PFSK-1 (cell line): ENCODE measurements around the gene MAGEB17.

Experiments used
- POLR2AphosphoS5 ChIP-seq: IDR thresholded peaks from 2 replicates; pipeline ENCODE4 v1.6.1; 2012; ENCODE audit warnings: low read depth, mild to moderate bottlenecking, control low read depth, low read length, moderate library complexity
- REST ChIP-seq, 2 experiments: IDR thresholded peaks; 2 replicates each; pipeline versions ENCODE4 v1.6.1 to v1.8.0; 2011 to 2012; ENCODE audit warnings: low read depth in 2 of 2, low read length in 2 of 2, control low read depth in 1 of 2, inconsistent platforms in 1 of 2, mild to moderate bottlenecking in 1 of 2, moderate library complexity in 1 of 2; ENCODE audit not compliant: insufficient read depth in 1 of 2
- TAF1 ChIP-seq: IDR thresholded peaks from 2 replicates; pipeline ENCODE4 v1.6.1; 2012; ENCODE audit warnings: low read length, control low read depth, borderline replicate concordance; ENCODE audit not compliant: insufficient read depth

GRCh38 chrX:16119353-16120220, 47.7 kb upstream of the MAGEB17 start:
- no peak for TF ChIP-seq POLR2AphosphoS5
- no peak for TF ChIP-seq TAF1
- no peak for TF ChIP-seq REST (IDR thresholded peaks at IDR 0.05; ENCODE audit: insufficient read depth in 1 of 2, low read depth in 2 of 2, low read length in 2 of 2)
